MM.1S (cell line): ENCODE results near the gene ZNF625.
"Not testable (repeated sequence)": the region's sequence is repeated elsewhere in the genome, so short reads cannot be mapped to it uniquely, and the experiment has no call there.

Experiments
- DNase-seq: peaks from one replicate; pipeline ENCODE4 v3.0.0-alpha.2; 2015
- H2AFZ ChIP-seq: fragments of 300-600 bp; sonication (generic); 2 replicates; pipeline ENCODE4 v1.6.0; 2016; ENCODE audit warnings: antibody characterized with exemption, low read length
- H3F3A ChIP-seq: fragments of 300-600 bp; sonication (generic); 2 replicates; pipeline ENCODE4 v1.6.1; 2016; ENCODE audit warnings: mild to moderate bottlenecking, antibody characterized with exemption, low read length, moderate library complexity, mixed read lengths; ENCODE audit not compliant: insufficient read depth
- H3K27ac ChIP-seq: fragments of 300-600 bp; sonication (generic); 2 replicates; pipeline ENCODE4 v1.5.1; 2016; ENCODE audit warnings: mild to moderate bottlenecking, low read length
- H3K27me3 ChIP-seq: fragments of 300-600 bp; sonication (generic); replicated peaks from 2 replicates; pipeline ENCODE4 v1.6.0; 2016; ENCODE audit warnings: low read length; ENCODE audit not compliant: insufficient read depth
- H3K36me3 ChIP-seq: fragments of 300-600 bp; sonication (generic); replicated peaks from 2 replicates; pipeline ENCODE4 v1.6.1; 2016; ENCODE audit warnings: mild to moderate bottlenecking, low read length, mixed read lengths; ENCODE audit not compliant: insufficient read depth
- H3K4me1 ChIP-seq: fragments of 300-600 bp; sonication (generic); 2 replicates; pipeline ENCODE4 v1.6.1; 2016; ENCODE audit warnings: low read length, mixed read lengths
- H3K4me2 ChIP-seq: fragments of 300-600 bp; sonication (generic); 2 replicates; pipeline ENCODE4 v1.6.0; 2016; ENCODE audit warnings: low read depth, low read length
- H3K4me3 ChIP-seq: fragments of 300-600 bp; sonication (generic); 2 replicates; pipeline ENCODE4 v1.5.1; 2016; ENCODE audit warnings: low read length, mixed read lengths
- H3K79me2 ChIP-seq: fragments of 300-600 bp; sonication (generic); 2 replicates; pipeline ENCODE4 v1.6.1; 2016; ENCODE audit warnings: mixed run types, low read length, mixed read lengths
- H3K9ac ChIP-seq: fragments of 300-600 bp; sonication (generic); 2 replicates; pipeline ENCODE4 v1.6.1; 2016; ENCODE audit warnings: low read length, mixed read lengths
- H3K9me2 ChIP-seq: fragments of 300-600 bp; sonication (generic); replicated peaks from 2 replicates; pipeline ENCODE4 v1.6.1; 2016; ENCODE audit warnings: mild to moderate bottlenecking, low read length, mixed read lengths; ENCODE audit not compliant: insufficient read depth
- H3K9me3 ChIP-seq: fragments of 300-600 bp; sonication (generic); replicated peaks from 2 replicates; pipeline ENCODE4 v1.6.1; 2016; ENCODE audit warnings: mild to moderate bottlenecking, low read length, mixed read lengths; ENCODE audit not compliant: insufficient read depth
- H4K20me1 ChIP-seq: fragments of 300-600 bp; sonication (generic); 2 replicates; pipeline ENCODE4 v1.6.1; 2016; ENCODE audit warnings: mild to moderate bottlenecking, low read length, moderate library complexity, mixed read lengths; ENCODE audit not compliant: insufficient read depth
- CTCF ChIP-seq: fragments of 300-600 bp; sonication (generic); IDR thresholded peaks from 2 replicates; pipeline ENCODE4 v1.5.1; 2016; ENCODE audit warnings: antibody characterized with exemption, low read length, mixed read lengths
- EZH2 ChIP-seq: fragments of 300-600 bp; sonication (generic); optimal IDR thresholded peaks from 2 replicates; pipeline ENCODE3; 2017; ENCODE audit warnings: low read depth, mild to moderate bottlenecking, antibody characterized with exemption, low read length, mixed read lengths
- EZH2phosphoT487 ChIP-seq: fragments of 300-600 bp; sonication (generic); IDR thresholded peaks from 2 replicates; pipeline ENCODE4 v1.6.1; 2018; ENCODE audit warnings: antibody characterized with exemption, low read length

The ZNF625 gene

GRCh38 chr19:12111943-12112637 lies 44.4 kb downstream of the ZNF625 start:
- H3K27me3 ChIP-seq, result no peaks in the 10 kb centered on the region
- H3K27ac ChIP-seq, result no peak overlapping the region
- H3F3A ChIP-seq, result no peaks in the 10 kb centered on the region
- no peaks in the 10 kb centered on the region for H3K9me2 ChIP-seq
- H3K4me1 ChIP-seq, result no peaks in the 10 kb centered on the region
- DNase-seq, result no peak
- no peaks in the 10 kb centered on the region for H4K20me1 ChIP-seq
- no peak for TF ChIP-seq EZH2
- TF ChIP-seq EZH2phosphoT487, result no peak
- no peak for TF ChIP-seq CTCF
- no peak overlapping the region for H2AFZ ChIP-seq
- no peaks in the 10 kb centered on the region; the same call in 1 of the 2 replicates for H3K36me3 ChIP-seq
- H3K4me2 ChIP-seq, result no peak overlapping the region
- no peak overlapping the region for H3K9ac ChIP-seq
- no peaks in the 10 kb centered on the region for H3K79me2 ChIP-seq
- H3K4me3 ChIP-seq, result no peak overlapping the region
- H3K9me3 ChIP-seq, result no peaks in the 10 kb centered on the region

GRCh38 chr19:12111176-12111575 lies 45.4 kb downstream of the ZNF625 start:
- no peak for DNase-seq
- no peak for TF ChIP-seq EZH2phosphoT487
- no peak for TF ChIP-seq EZH2
- no peak for TF ChIP-seq CTCF
- no peaks in the 10 kb centered on the region for H3K27me3 ChIP-seq
- no peak overlapping the region for H3K9ac ChIP-seq
- H3F3A ChIP-seq, result no peaks in the 10 kb centered on the region
- H3K4me3 ChIP-seq, result no peak overlapping the region
- H3K4me2 ChIP-seq, result no peak overlapping the region
- no peaks in the 10 kb centered on the region for H3K9me3 ChIP-seq
- H3K27ac ChIP-seq, result no peak overlapping the region
- no peaks in the 10 kb centered on the region for H3K9me2 ChIP-seq
- H3K4me1 ChIP-seq, result no peaks in the 10 kb centered on the region
- H2AFZ ChIP-seq, result no peak overlapping the region
- H4K20me1 ChIP-seq, result no peaks in the 10 kb centered on the region
- H3K36me3 ChIP-seq, result no peaks in the 10 kb centered on the region; the same call in 1 of the 2 replicates
- H3K79me2 ChIP-seq, result no peaks in the 10 kb centered on the region

GRCh38 chr19:12103909-12104308 lies 52.6 kb downstream of the ZNF625 start:
- H3F3A ChIP-seq, DNase-seq, H3K36me3 ChIP-seq, H3K4me2 ChIP-seq, H3K79me2 ChIP-seq, H3K4me1 ChIP-seq, H3K9ac ChIP-seq, H2AFZ ChIP-seq, H3K27me3 ChIP-seq, H4K20me1 ChIP-seq, H3K4me3 ChIP-seq, H3K9me3 ChIP-seq, H3K9me2 ChIP-seq, H3K27ac ChIP-seq: not testable (repeated sequence)

GRCh38 chr19:12098040-12098439 lies 58.5 kb downstream of the ZNF625 start:
- Histone ChIP-seq H3K4me3 (no peak overlapping the region), H3K9me3 (no peaks in the 10 kb centered on the region), H2AFZ (no peak overlapping the region), H3K9ac (no peak overlapping the region), H4K20me1 (no peaks in the 10 kb centered on the region), H3K27ac (no peak overlapping the region), H3K36me3 (no peaks in the 10 kb centered on the region), H3K27me3 (no peaks in the 10 kb centered on the region), H3K4me1 (no peaks in the 10 kb centered on the region), H3K4me2 (no peak overlapping the region), H3F3A (no peaks in the 10 kb centered on the region), H3K9me2 (no peaks in the 10 kb centered on the region), H3K79me2 (no peaks in the 10 kb centered on the region)
- no peak for DNase-seq
- TF ChIP-seq CTCF (no peak), EZH2phosphoT487 (no peak), EZH2 (no peak)
